Measurements from ENCODE around the gene ATP23. TPM values are rescaled to one million over a fixed set of nuclear protein-coding genes. Genes with fewer than 3 reads are reported as not detected.

The ATP23 gene
- total and polyA plus RNA-seq, 4 donors = 8.9 to 13.7 (median 9.4) TPM

DNA sequence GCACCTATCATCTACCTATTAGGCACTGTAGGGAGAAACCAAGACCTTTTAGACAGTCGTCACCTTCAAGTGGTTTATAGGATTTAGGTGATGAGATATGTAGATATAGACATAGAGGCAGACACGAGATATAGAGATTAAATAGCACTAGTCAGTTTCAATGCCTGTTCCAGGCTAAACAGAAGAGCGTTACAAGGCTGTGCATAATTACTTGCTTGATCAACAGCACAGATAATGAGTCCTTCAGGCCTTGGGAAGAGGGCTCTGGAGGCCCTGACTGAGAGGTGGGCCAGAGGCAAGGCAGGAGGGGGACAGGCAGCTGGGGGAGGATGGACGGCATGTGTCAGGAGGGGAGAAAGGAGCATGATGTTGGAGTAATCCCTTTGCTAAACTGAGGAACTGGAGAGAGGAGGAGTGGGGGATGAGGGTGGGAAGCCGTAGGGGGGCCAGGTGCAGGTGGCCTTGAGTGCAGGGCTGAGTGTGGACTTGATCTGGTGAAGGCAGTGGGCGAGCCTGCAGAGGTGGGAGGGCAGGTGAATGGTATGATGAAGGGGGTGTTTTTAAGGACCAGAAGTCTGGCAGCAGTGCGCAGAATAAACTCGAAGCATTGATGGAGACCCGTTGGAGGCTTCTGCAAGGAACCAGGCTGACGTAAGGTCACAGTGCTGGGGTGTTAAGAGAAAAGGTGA is 43.9 kb upstream of the ATP23 start:
- Histone ChIP-seq H3K36me3 (ENCODE audit: control insufficient read depth, insufficient read depth, low read length) (no peaks in the 10 kb centered on the region), H3K4me1 (ENCODE audit: control insufficient read depth, insufficient read depth, low read length) (peaks cover 68% of the 10 kb centered on the region), H3K27ac (ENCODE audit: low read depth, low read length) (peak overlapping the region; percentile 94), H3K4me3 (ENCODE audit: low read depth, low read length) (peak overlapping the region; percentile 41), H3K9me3 (ENCODE audit: control insufficient read depth, insufficient read depth, low read length) (no peaks in the 10 kb centered on the region), H3K27me3 (ENCODE audit: control insufficient read depth, insufficient read depth, low read length) (no peaks in the 10 kb centered on the region)
- DNase-seq (ENCODE audit: low read depth in 4 of 6, low spot score in 6 of 6) = peak in 1 of 6 donors; percentile 67
- 62% methylated on average over 9 of the region's 10 CpGs for WGBS (ENCODE audit: insufficient coverage)

DNA sequence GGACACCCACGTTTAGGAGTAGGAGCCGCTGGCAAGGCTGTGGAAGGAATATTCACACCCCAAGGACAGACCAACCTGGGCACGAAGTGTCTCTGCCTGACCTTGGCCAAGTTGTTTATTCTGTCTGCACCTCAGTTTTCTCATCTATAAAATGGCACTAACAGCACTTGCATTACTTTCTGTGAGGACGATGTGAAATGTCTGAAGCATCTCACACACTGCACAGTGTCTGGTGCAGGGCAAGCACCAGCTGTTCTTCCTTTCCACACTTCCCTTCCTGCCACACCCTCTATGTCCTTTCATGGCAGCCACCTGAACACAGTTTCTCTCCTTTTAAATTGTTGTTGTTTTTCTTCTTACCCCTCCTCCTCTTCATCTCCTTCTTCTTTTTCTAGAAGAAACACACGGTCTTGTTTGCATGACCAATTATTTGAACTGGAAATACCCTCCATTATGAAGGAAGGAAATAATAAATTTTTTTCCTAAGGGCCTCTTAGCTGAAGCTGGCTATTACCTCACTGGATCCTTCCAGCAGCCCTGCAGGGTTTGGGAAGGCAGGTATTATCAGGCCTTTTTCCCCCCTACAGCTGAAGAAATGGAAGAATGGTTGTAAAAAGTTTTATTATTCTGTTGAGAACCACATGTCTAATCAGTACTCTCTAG is 42.9 kb upstream of the ATP23 start:
- no peak overlapping the region for H3K27ac ChIP-seq (ENCODE audit: low read depth, low read length)
- WGBS (ENCODE audit: insufficient coverage) = 63% methylated on average over 4 of the region's 5 CpGs

DNA sequence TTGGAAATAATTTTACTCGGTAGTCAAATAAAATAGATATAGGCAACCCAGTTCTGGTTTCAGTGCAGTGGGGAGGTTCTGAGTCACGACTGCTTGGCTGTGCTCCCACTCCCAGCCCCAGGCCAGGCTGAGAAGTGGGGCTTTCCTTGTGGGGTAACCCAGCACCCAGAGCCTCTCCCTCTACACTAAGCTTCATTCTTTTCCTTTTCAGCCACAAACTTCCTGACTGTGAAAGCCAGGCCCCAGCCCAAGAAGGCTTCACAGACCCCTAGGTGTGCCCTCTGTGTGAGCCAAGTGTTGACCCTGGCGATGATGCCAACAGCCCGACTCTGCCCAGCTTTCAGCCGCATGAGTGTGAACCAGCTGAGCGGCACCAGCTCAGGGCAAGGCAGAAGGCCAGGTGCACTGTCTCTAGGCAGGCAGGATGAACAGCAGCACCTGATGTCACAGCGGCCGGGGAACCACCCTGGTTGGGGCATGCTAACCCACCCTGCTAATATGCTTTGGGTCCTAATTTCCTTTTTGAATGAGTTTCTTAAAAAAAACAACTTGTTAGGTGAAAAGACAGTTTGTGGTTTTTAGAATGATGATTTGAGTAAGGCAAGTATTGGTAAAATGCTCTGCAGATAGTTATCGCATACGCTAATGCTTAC is 42.2 kb upstream of the ATP23 start:
- whole genome bisulfite sequencing (ENCODE audit: insufficient coverage) = 55% methylated on average over 5 of the region's 10 CpGs
- Histone ChIP-seq H3K9me3 (ENCODE audit: control insufficient read depth, insufficient read depth, low read length) (no peaks in the 10 kb centered on the region), H3K27ac (ENCODE audit: low read depth, low read length) (no peak overlapping the region), H3K27me3 (ENCODE audit: control insufficient read depth, insufficient read depth, low read length) (no peaks in the 10 kb centered on the region), H3K4me1 (ENCODE audit: control insufficient read depth, insufficient read depth, low read length) (peaks cover 55% of the 10 kb centered on the region), H3K4me3 (ENCODE audit: low read depth, low read length) (no peak overlapping the region), H3K36me3 (ENCODE audit: control insufficient read depth, insufficient read depth, low read length) (no peaks in the 10 kb centered on the region)
- DNase-seq (ENCODE audit: low read depth in 4 of 6, low spot score in 6 of 6) = peak in 1 of 6 donors; percentile 34

More for the DNA sequence above, 42.9 kb upstream of the ATP23 start:
- peak in 1 of 6 donors; percentile 68 for DNase-seq (ENCODE audit: low read depth in 4 of 6, low spot score in 6 of 6)
- Histone ChIP-seq H3K9me3 (ENCODE audit: control insufficient read depth, insufficient read depth, low read length) (no peaks in the 10 kb centered on the region), H3K27me3 (ENCODE audit: control insufficient read depth, insufficient read depth, low read length) (no peaks in the 10 kb centered on the region), H3K4me3 (ENCODE audit: low read depth, low read length) (no peak overlapping the region), H3K4me1 (ENCODE audit: control insufficient read depth, insufficient read depth, low read length) (peaks cover 61% of the 10 kb centered on the region), H3K36me3 (ENCODE audit: control insufficient read depth, insufficient read depth, low read length) (no peaks in the 10 kb centered on the region)

DNA sequence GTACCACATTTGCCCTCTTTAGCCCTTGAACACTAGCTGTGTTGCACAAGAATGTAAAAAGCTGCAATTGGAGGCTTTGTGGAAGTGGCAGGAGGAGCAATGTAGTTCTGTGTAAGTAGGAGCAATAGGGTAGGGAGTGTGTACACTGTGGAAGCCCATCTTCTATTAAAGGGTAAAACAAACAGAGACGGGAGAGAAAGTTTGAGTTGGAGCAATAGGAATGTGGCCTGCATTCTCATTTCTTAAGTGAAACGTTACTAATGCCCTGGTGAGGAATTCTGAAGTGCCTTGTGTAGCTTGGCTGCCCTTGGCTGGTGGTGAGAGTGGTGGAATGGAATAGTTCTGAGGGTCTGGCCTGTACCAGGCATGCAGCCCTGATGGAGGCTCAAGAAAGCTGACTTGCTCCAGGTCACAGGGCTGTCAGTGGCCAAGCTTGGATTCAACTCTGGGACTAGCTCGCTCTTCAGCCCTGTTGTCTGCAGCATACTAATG is 38.8 kb upstream of the ATP23 start:
- DNase-seq (ENCODE audit: low read depth in 4 of 6, low spot score in 6 of 6) = no peak
- WGBS (ENCODE audit: insufficient coverage) = 66% methylated on average over 2 of the region's 3 CpGs
- Histone ChIP-seq H3K9me3 (ENCODE audit: control insufficient read depth, insufficient read depth, low read length) (no peaks in the 10 kb centered on the region), H3K36me3 (ENCODE audit: control insufficient read depth, insufficient read depth, low read length) (no peaks in the 10 kb centered on the region), H3K4me3 (ENCODE audit: low read depth, low read length) (no peak overlapping the region), H3K27ac (ENCODE audit: low read depth, low read length) (peak overlapping the region; percentile 40), H3K4me1 (ENCODE audit: control insufficient read depth, insufficient read depth, low read length) (peaks cover 26% of the 10 kb centered on the region), H3K27me3 (ENCODE audit: control insufficient read depth, insufficient read depth, low read length) (peaks cover 4% of the 10 kb centered on the region)

DNA sequence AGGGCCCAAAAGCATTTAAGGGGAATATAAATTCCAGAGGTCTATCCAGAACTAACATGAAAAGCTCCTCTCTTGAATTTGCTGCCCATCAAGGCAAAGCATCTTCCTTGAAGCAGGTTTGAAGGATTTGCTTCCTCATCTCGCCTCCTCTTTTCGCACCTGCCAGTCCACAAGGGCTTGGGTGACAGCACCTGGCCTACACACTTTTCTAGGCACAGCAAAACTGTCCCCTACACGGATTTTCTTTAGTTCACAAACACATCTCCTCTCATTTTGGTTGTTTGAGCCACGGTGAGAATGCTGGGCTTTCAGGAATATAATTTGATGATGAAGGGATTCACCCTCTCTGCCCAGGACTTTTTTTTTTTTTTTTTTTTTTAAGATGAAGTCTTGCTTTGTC is 36.9 kb upstream of the ATP23 start:
- H3K9me3 ChIP-seq (ENCODE audit: control insufficient read depth, insufficient read depth, low read length) = no peaks in the 10 kb centered on the region
- no peak for DNase-seq (ENCODE audit: low read depth in 4 of 6, low spot score in 6 of 6)
- no peak overlapping the region for H3K4me3 ChIP-seq (ENCODE audit: low read depth, low read length)
- no peak overlapping the region for H3K27ac ChIP-seq (ENCODE audit: low read depth, low read length)
- peaks cover 9% of the 10 kb centered on the region for H3K4me1 ChIP-seq (ENCODE audit: control insufficient read depth, insufficient read depth, low read length)
- WGBS (ENCODE audit: insufficient coverage) = 90% methylated on average over 2 of the region's 4 CpGs
- peaks cover 4% of the 10 kb centered on the region for H3K27me3 ChIP-seq (ENCODE audit: control insufficient read depth, insufficient read depth, low read length)
- H3K36me3 ChIP-seq (ENCODE audit: control insufficient read depth, insufficient read depth, low read length) = no peaks in the 10 kb centered on the region

DNA sequence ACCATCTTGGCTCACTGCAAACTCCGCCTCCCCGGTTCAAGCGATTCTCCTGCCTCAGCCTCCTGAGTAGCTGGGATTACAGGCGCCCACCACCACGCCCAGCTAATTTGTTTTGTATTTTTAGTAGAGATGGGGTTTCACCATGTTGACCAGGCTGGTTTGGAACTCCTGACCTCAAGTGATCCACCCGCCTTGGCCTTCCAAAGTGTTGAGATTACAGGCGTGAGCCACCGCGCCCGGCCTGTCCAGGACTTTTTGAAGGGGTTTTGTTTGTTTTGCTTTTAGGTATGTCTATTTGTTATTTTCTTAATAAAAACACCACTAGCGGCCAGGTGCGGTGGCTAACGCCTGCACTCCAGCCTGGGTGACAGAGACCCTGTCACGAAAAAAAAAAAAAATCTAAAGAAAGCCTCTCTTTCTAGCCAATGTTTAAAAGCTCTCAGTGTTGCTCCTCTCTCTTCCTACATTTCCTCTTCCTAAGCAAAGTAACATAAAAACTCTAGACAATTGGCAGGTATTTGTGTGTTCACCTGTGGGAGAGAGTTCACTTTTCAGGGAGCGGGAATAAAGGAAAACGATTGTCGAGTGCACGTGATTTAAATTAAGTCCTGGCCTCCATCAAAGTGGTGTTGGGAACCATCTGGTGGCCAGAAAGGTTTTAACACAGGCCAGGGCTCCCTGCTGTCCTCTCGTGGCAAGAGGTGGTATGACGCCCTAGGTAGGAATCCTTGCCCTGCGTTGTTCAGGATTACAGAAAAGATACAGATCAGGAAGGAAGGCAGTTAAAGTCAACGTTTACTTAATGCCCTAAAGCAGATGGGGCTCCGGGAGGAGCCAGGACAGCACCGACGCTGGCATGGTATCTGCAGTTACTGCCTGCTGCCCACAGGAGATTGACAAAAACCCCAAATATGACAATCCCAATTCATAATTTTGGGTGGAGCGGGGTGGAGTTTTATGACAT is 36.2 kb upstream of the ATP23 start:
- Histone ChIP-seq H3K36me3 (ENCODE audit: control insufficient read depth, insufficient read depth, low read length) (no peaks in the 10 kb centered on the region), H3K27ac (ENCODE audit: low read depth, low read length) (no peak overlapping the region), H3K27me3 (ENCODE audit: control insufficient read depth, insufficient read depth, low read length) (peaks cover 4% of the 10 kb centered on the region), H3K9me3 (ENCODE audit: control insufficient read depth, insufficient read depth, low read length) (no peaks in the 10 kb centered on the region), H3K4me1 (ENCODE audit: control insufficient read depth, insufficient read depth, low read length) (peaks cover 9% of the 10 kb centered on the region), H3K4me3 (ENCODE audit: low read depth, low read length) (peak overlapping the region; percentile 6)
- WGBS (ENCODE audit: insufficient coverage) = 0% methylated on average over 11 of the region's 26 CpGs
- peak; percentile 76 to 97 (median 86) for DNase-seq (ENCODE audit: low read depth in 4 of 6, low spot score in 6 of 6)

DNA sequence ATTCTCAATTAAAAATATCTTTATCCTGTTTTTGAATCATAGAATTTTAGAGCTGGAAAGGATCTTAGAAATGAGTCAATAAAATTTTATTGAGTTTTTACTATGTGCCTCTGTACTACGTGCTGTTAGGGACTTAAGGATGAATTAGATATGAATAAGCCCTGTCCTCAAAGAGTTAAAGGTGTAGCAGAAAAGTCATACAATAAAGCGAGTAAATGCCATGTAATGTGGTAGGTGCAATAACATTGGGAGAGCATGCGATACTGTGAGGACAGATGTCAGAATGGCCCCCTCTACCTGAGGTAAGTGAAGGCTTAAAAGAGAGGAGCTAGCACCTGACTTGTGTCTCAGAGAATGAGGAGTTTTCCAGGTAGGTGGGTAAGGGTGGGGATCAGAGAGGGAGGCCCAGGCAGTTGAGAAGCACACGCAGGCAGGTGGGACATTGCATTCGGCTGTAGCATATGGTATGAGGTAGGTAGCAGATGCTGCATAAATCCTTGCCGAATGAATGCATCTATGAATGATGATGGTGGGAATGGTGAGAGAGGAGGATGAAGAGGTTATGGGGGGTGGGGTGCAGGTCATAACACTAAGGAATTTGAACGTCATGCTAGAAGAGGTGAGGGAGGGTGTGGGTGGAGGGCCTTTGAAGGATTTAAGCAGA is 35.4 kb upstream of the ATP23 start:
- Histone ChIP-seq H3K9me3 (ENCODE audit: control insufficient read depth, insufficient read depth, low read length) (no peaks in the 10 kb centered on the region), H3K4me3 (ENCODE audit: low read depth, low read length) (no peak overlapping the region), H3K36me3 (ENCODE audit: control insufficient read depth, insufficient read depth, low read length) (no peaks in the 10 kb centered on the region), H3K27me3 (ENCODE audit: control insufficient read depth, insufficient read depth, low read length) (peaks cover 4% of the 10 kb centered on the region), H3K4me1 (ENCODE audit: control insufficient read depth, insufficient read depth, low read length) (peaks cover 9% of the 10 kb centered on the region), H3K27ac (ENCODE audit: low read depth, low read length) (no peak overlapping the region)
- WGBS (ENCODE audit: insufficient coverage) = 81% methylated on average over 6 of the region's 7 CpGs
- DNase-seq (ENCODE audit: low read depth in 4 of 6, low spot score in 6 of 6) = no peak

DNA sequence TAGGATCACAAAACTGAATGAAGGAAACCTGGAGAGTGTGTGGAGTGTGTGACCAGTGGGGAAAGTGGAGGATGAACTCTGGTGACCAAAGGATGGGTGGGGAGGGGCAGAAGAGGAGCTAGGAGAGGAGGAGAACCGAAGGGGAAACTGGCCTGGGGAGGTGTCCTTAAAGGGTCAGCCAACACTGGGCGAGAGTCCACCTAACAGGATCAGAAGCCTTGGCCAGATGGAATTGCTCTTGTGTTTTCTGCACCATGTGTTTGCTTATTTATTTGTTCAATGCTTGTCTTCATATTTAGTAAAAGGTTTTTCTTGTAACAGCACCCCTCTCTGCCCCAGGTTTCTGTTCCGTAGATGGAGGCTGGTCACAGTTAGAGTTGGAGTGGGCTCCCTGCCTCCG is 34.5 kb upstream of the ATP23 start:
- H3K4me1 ChIP-seq (ENCODE audit: control insufficient read depth, insufficient read depth, low read length) = peaks cover 9% of the 10 kb centered on the region
- peaks cover 4% of the 10 kb centered on the region for H3K27me3 ChIP-seq (ENCODE audit: control insufficient read depth, insufficient read depth, low read length)
- WGBS (ENCODE audit: insufficient coverage) = 59% methylated on average over 2 of the region's 4 CpGs
- DNase-seq (ENCODE audit: low read depth in 4 of 6, low spot score in 6 of 6) = no peak
- no peaks in the 10 kb centered on the region for H3K36me3 ChIP-seq (ENCODE audit: control insufficient read depth, insufficient read depth, low read length)
- H3K9me3 ChIP-seq (ENCODE audit: control insufficient read depth, insufficient read depth, low read length) = no peaks in the 10 kb centered on the region
- no peak overlapping the region for H3K4me3 ChIP-seq (ENCODE audit: low read depth, low read length)
- no peak overlapping the region for H3K27ac ChIP-seq (ENCODE audit: low read depth, low read length)

All from spinal cord (tissue), 10 donors.